DMS53 treated with DMSO at 0.1 percent for 48 hours (cell line): ENCODE data around the gene UGT1A4.
"Not testable (repeated sequence)": the region's sequence is repeated elsewhere in the genome, so short reads cannot be mapped to it uniquely, and the experiment has no call there.

ENCODE experiments used
- DNase-seq: peaks from one replicate; lab custom pipeline; 2025; ENCODE audit not compliant: unreplicated experiment; lab: John Stamatoyannopoulos, UW

Gene UGT1A4

GRCh38 chr2:233746475-233747282 is 28.1 kb downstream of the UGT1A4 start:
- no peak for DNase-seq

GRCh38 chr2:233747283-233747544 is 28.7 kb downstream of the UGT1A4 start:
- no peak for DNase-seq

- not testable (repeated sequence) for DNase-seq
Observed at GRCh38 chr2:233750689-233751088, 32.2 kb downstream of the UGT1A4 start.

GRCh38 chr2:233751212-233752009 is 32.9 kb downstream of the UGT1A4 start:
- DNase-seq: not testable (repeated sequence)

- no peak for DNase-seq
Observed at GRCh38 chr2:233754872-233755611, 36.5 kb downstream of the UGT1A4 start.

- no peak for DNase-seq
Observed at GRCh38 chr2:233756429-233757081, 38.0 kb downstream of the UGT1A4 start.

- DNase-seq: no peak
Observed at GRCh38 chr2:233758141-233758540, 39.6 kb downstream of the UGT1A4 start.

- DNase-seq: no peak
Observed at GRCh38 chr2:233758849-233759248, 40.3 kb downstream of the UGT1A4 start.

- DNase-seq: no peak
Observed at GRCh38 chr2:233760043-233760442, 41.5 kb downstream of the UGT1A4 start, which contains the start of gene UGT1A1. TSS of gene UGT1A1 (plus strand) at chr2:233760270. CDS start at chr2:233760288, 18 bp downstream.

- DNase-seq: no peak
Observed at GRCh38 chr2:233761040-233761769, 42.7 kb downstream of the UGT1A4 start.

GRCh38 chr2:233764264-233764663 is 45.7 kb downstream of the UGT1A4 start:
- no peak for DNase-seq

GRCh38 chr2:233764761-233765160 is 46.2 kb downstream of the UGT1A4 start:
- no peak for DNase-seq

- DNase-seq: no peak
Observed at GRCh38 chr2:233766416-233766815, 47.9 kb downstream of the UGT1A4 start.

- no peak for DNase-seq
Observed at GRCh38 chr2:233768076-233768475, 49.5 kb downstream of the UGT1A4 start.

GRCh38 chr2:233769260-233769659 is 50.7 kb downstream of the UGT1A4 start:
- no peak for DNase-seq

- no peak for DNase-seq
Observed at GRCh38 chr2:233772153-233772552, 53.6 kb downstream of the UGT1A4 start.

- DNase-seq: no peak
Observed at GRCh38 chr2:233772583-233772982, 54.0 kb downstream of the UGT1A4 start.

GRCh38 chr2:233773854-233774253 is 55.3 kb downstream of the UGT1A4 start:
- DNase-seq: no peak

GRCh38 chr2:233775414-233775813 is 56.9 kb downstream of the UGT1A4 start:
- no peak for DNase-seq

- DNase-seq: no peak
Observed at GRCh38 chr2:233778030-233778429, 59.5 kb downstream of the UGT1A4 start, which contains the start of gene MROH2A. TSS of gene MROH2A (plus strand) at chr2:233778330. CDS start at chr2:233779359, 1,029 bp downstream.
